OCI-LY1 (cell line): ENCODE data around the gene FSD1L.

Source experiments
- H2AFZ ChIP-seq: fragments of 200-600 bp; sonication (generic), shearing (Covaris generic); 2 replicates; pipeline ENCODE4 v1.6.0; 2014; ENCODE audit warnings: antibody characterized with exemption, mild to moderate bottlenecking, low read length
- H3F3A ChIP-seq: fragments of 200-600 bp; sonication (generic), shearing (Covaris generic); 2 replicates; pipeline ENCODE4 v1.6.0; 2014; ENCODE audit warnings: mild to moderate bottlenecking, antibody characterized with exemption, low read length, moderate library complexity; ENCODE audit not compliant: insufficient read depth
- H3K27ac ChIP-seq: fragments of 200-600 bp; sonication (generic); 2 replicates; pipeline ENCODE4 v1.5.1; 2014; ENCODE audit warnings: low read length, mixed run types, mild to moderate bottlenecking, low read depth; ENCODE audit not compliant: poor library complexity, severe bottlenecking
- H3K27me3 ChIP-seq: fragments of 200-600 bp; sonication (generic); 2 replicates; pipeline ENCODE4 v1.6.0; 2014; ENCODE audit warnings: antibody characterized with exemption, mild to moderate bottlenecking, low read length, moderate library complexity; ENCODE audit not compliant: insufficient read depth
- H3K36me3 ChIP-seq: fragments of 200-600 bp; sonication (generic); 2 replicates; pipeline ENCODE4 v1.6.1; 2014; ENCODE audit warnings: mild to moderate bottlenecking, antibody characterized with exemption, low read length, moderate library complexity, mixed read lengths; ENCODE audit not compliant: insufficient read depth
- H3K4me1 ChIP-seq: fragments of 200-600 bp; sonication (generic); 2 replicates; pipeline ENCODE4 v1.5.1; 2014; ENCODE audit warnings: mild to moderate bottlenecking, low read length, moderate library complexity; ENCODE audit not compliant: insufficient read depth, severe bottlenecking
- H3K4me2 ChIP-seq: fragments of 200-600 bp; sonication (generic), shearing (Covaris generic); 2 replicates; pipeline ENCODE4 v1.6.1; 2014; ENCODE audit warnings: low read length
- H3K4me3 ChIP-seq: fragments of 200-600 bp; sonication (generic); 2 replicates; pipeline ENCODE4 v1.5.1; 2014; ENCODE audit warnings: low read length, low read depth, mild to moderate bottlenecking, mixed read lengths; ENCODE audit not compliant: poor library complexity, severe bottlenecking
- H3K79me2 ChIP-seq: fragments of 200-600 bp; shearing (Covaris generic); 2 replicates; pipeline ENCODE4 v1.6.1; 2016; ENCODE audit warnings: mixed run types, low read length, mixed read lengths; ENCODE audit not compliant: insufficient read depth
- H3K9ac ChIP-seq: fragments of 200-600 bp; sonication (generic), shearing (Covaris generic); 2 replicates; pipeline ENCODE4 v1.6.1; 2014; ENCODE audit warnings: mild to moderate bottlenecking, low read length, mixed read lengths
- H3K9me2 ChIP-seq: fragments of 200-600 bp; sonication (generic), shearing (Covaris generic); 2 replicates; pipeline ENCODE4 v1.6.1; 2014; ENCODE audit warnings: low read depth, mild to moderate bottlenecking, low read length, mixed read lengths
- H3K9me3 ChIP-seq: fragments of 200-600 bp; shearing (Covaris generic); 2 replicates; pipeline ENCODE4 v1.6.1; 2014; ENCODE audit warnings: low read length, mixed read lengths
- H4K20me1 ChIP-seq: fragments of 200-600 bp; sonication (generic), shearing (Covaris generic); 2 replicates; pipeline ENCODE4 v1.6.0; 2016; ENCODE audit warnings: mild to moderate bottlenecking, low read length; ENCODE audit not compliant: insufficient read depth
- EZH2 ChIP-seq: fragments of 200-600 bp; sonication (generic), shearing (Covaris generic); IDR thresholded peaks from 2 replicates; pipeline ENCODE4 v1.8.0; 2017; ENCODE audit warnings: borderline replicate concordance, mixed run types, mild to moderate bottlenecking, antibody characterized with exemption, low read length, moderate library complexity, mixed read lengths
- TF ChIP-seq, protein P1 (sequence below): fragments of 200-600 bp; sonication (generic), shearing (Covaris generic); IDR thresholded peaks from 2 replicates; pipeline ENCODE4 v1.5.1; 2017; ENCODE audit warnings: mild to moderate bottlenecking, antibody characterized with exemption, low read length, moderate library complexity, mixed read lengths

The FSD1L gene

DNA sequence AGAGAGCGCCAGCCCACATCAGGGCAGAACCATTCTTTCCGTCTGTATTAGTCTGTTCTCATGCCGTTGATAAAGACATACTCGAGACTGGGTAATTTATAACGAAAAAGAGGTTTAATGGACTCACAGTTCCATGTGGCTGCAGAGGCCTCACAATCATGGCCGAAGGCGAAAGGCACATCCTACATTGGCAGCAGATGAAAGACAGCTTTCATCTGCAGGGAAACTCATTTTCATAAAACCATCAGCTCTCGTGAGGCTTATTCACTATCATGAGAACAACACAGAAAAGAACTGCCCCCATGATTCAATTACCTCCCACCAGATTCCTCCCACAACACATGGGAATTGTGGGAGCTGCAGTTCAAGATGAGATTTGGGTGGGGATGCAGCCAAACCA is 4.7 kb upstream of the FSD1L start:
- Histone ChIP-seq H3K36me3 (no peaks in the 10 kb centered on the region), H4K20me1 (no peaks in the 10 kb centered on the region), H3K4me1 (peaks cover 6% of the 10 kb centered on the region), H3K9me2 (no peaks in the 10 kb centered on the region), H3K27ac (no peak overlapping the region), H3K9ac (no peak overlapping the region), H3K4me2 (no peak overlapping the region), H2AFZ (no peak overlapping the region), H3K79me2 (no peaks in the 10 kb centered on the region), H3F3A (no peaks in the 10 kb centered on the region), H3K9me3 (no peaks in the 10 kb centered on the region), H3K27me3 (no peaks in the 10 kb centered on the region), H3K4me3 (no peak overlapping the region)
- TF ChIP-seq EZH2: no peak
- TF ChIP-seq, protein P1, sequence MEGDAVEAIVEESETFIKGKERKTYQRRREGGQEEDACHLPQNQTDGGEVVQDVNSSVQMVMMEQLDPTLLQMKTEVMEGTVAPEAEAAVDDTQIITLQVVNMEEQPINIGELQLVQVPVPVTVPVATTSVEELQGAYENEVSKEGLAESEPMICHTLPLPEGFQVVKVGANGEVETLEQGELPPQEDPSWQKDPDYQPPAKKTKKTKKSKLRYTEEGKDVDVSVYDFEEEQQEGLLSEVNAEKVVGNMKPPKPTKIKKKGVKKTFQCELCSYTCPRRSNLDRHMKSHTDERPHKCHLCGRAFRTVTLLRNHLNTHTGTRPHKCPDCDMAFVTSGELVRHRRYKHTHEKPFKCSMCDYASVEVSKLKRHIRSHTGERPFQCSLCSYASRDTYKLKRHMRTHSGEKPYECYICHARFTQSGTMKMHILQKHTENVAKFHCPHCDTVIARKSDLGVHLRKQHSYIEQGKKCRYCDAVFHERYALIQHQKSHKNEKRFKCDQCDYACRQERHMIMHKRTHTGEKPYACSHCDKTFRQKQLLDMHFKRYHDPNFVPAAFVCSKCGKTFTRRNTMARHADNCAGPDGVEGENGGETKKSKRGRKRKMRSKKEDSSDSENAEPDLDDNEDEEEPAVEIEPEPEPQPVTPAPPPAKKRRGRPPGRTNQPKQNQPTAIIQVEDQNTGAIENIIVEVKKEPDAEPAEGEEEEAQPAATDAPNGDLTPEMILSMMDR: no peak

DNA sequence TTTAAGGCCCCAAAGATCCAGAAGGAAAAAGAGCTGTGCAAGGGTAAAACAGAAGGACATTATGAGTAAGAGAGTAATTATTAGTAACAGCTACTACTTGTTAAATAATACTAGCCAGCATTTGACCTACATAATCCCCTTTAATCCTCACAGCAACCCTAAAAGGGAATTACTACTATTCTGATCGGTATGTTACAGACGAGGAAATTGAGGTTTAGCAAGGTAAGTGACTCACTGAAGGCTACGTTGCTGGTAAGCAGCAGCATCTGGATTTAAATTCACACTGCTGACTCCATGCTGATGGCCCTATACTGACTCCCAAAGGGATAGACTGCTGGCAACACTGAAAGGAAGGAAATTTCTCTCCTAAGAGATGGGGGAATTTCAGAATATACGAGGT is 3.7 kb upstream of the FSD1L start:
- H2AFZ ChIP-seq: no peak overlapping the region
- peaks cover 15% of the 10 kb centered on the region for H3K4me1 ChIP-seq
- H4K20me1 ChIP-seq: no peaks in the 10 kb centered on the region
- H3K9me2 ChIP-seq: no peaks in the 10 kb centered on the region
- no peak overlapping the region for H3K9ac ChIP-seq
- H3K4me3 ChIP-seq: no peak overlapping the region
- no peak for TF ChIP-seq EZH2
- TF ChIP-seq, protein P1: no peak
- H3K79me2 ChIP-seq: no peaks in the 10 kb centered on the region
- no peaks in the 10 kb centered on the region for H3F3A ChIP-seq
- no peaks in the 10 kb centered on the region for H3K9me3 ChIP-seq
- H3K36me3 ChIP-seq: no peaks in the 10 kb centered on the region
- H3K27me3 ChIP-seq: no peaks in the 10 kb centered on the region
- no peak overlapping the region for H3K27ac ChIP-seq
- no peak overlapping the region for H3K4me2 ChIP-seq

DNA sequence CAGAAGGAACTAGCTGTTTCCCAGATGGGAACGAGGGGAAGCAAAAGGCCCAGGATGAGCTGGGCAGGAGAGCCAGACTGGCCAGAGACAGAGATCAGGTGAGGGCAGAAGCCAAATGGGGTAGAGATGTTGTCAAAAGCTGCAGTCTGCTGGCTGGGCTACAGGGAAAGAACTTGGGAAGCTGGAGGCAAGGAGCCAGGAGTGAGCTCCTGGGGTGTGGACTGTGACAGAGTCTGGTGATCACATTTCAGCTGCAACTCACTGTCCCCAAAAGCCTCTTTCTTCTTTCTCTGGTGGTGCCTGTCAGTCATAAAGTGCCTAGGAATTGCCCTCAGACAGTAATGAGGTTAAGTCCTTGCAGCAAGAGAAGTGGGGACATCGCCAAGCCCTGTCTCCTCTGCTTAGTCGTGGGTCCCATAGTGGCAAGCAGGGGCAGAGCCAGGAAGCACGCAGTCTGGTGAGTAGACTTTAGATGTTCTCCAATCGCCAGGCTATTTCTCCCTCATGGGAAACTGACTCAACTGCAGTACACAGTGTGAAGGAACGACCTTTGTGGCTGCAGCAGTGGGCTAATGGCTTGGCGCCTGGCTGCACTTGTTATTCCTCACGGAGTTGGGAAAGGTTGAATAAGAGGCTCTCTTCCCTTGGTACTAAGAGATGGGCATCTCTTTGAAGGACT is 2.5 kb upstream of the FSD1L start:
- Histone ChIP-seq H3K4me2 (no peak overlapping the region), H3K4me3 (no peak overlapping the region), H3K9me2 (no peaks in the 10 kb centered on the region), H3K9me3 (no peaks in the 10 kb centered on the region), H2AFZ (no peak overlapping the region), H3K4me1 (peaks cover 25% of the 10 kb centered on the region), H3K9ac (no peak overlapping the region), H3K36me3 (no peaks in the 10 kb centered on the region), H3K27ac (no peak overlapping the region), H4K20me1 (no peaks in the 10 kb centered on the region), H3F3A (no peaks in the 10 kb centered on the region; the same call in 1 of the 2 replicates), H3K79me2 (no peaks in the 10 kb centered on the region), H3K27me3 (no peaks in the 10 kb centered on the region)
- TF ChIP-seq, protein P1: no peak
- TF ChIP-seq EZH2: no peak
